Inferior parietal cortex (tissue), 1 donor: ENCODE measurements around the gene ZNF609.

Experiments used
- DNase-seq: peaks from one replicate; pipeline ENCODE4 v3.0.0-alpha.2; 2016; ENCODE audit errors: extremely low spot score

The ZNF609 gene

DNA sequence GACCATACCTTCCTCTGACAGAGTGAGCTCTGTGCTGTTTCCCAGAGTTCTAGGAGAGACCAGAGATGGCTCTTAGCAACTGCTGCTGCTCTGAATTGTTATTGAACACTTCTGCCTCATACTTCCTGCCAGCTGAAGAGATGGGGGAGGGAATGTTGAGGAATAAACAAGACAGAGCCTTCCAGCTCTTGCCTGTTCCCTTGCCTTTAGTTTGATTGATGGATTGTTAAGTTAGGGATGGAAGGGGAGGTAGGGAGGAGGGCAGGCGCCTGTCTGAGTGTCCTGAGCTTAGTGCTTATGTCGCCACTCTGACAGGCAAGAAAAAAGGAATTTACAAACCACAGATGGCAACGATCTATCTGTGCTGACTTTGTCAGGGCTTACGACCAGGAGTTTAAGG is 42.8 kb downstream of the ZNF609 start:
- peak; percentile 58 for DNase-seq

DNA sequence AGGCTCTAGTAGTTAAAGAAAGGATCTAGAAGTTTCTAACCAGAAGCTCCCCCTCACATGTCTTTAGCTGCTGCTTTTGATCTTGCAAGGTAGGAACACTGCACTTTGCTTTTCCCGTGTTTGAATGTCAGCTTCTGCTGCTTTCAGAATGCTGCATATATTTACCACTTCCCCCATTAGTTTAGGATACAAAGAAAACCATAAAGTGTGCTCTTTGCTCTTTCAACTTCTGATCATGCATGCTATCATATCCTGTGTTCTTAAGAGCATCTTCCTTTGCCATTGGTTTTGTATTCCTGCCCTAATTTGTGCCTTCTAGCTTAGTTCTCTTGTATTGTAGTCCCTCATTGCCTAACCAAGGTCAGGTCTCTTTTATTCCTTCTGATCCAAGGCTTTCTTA is 43.3 kb downstream of the ZNF609 start:
- DNase-seq: no peak

DNA sequence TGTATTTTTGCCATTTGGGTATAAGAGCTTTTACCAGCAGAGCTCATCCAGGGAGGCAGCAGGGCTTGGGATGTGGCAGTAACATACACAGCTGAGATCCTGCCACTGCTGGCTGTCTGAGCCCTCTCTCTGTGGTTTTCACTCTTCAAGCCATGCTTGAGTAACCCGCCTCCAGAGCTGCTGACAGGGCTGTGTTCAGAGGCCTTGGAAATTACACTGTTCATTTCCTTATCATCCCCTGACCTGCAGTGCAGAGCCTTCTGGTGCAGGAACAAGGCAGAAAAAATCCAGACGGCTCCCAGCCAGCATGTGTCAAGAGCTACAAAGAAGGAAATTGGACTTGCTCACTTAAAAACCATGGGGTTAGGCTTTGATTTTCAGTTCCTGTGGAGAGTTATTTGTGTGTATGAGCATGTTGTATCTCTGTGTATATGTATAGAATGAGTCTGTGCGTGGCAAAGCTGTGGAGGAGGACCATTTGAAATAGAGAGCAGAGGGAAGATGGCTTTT is 47.0 kb downstream of the ZNF609 start:
- DNase-seq: peak; percentile 60

DNA sequence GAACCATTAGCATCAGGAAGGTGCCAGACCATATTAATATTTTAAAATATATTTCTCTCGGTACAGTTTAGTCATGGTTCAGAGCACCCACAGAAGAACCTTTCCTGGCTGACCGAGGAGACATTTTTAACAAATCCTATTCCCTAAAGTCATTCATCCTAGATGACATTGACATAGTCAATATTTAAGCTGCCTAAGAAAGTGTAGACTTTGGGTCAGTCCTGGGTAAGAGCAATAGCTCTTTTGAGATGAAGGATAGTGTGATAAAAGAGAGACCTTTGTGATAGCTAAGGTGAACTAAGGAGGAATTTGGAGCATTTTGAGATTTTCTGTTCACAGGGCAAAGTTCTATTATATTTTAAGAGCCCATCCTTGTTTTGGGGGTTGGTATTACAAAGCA is 47.5 kb downstream of the ZNF609 start:
- no peak for DNase-seq

DNA sequence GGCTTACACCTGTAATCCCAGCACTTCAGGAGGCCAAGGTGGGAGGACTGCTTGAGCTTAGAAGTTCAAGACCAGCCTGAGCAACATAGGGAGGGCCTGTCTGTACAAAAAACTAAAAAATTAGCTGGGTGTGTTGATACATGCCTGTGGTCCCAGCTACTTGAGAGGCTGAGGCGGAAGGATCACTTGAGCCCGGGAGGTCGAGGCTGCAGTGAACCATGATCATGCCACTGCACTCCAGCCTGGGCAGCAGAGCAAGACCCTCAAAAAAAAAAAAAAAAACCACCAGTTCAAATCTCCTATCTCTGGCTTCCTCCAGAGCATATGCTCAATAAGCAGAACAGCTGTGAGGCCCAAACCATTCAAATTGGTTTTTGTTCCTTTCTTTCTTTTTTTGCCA is 53.4 kb downstream of the ZNF609 start:
- DNase-seq: no peak

DNA sequence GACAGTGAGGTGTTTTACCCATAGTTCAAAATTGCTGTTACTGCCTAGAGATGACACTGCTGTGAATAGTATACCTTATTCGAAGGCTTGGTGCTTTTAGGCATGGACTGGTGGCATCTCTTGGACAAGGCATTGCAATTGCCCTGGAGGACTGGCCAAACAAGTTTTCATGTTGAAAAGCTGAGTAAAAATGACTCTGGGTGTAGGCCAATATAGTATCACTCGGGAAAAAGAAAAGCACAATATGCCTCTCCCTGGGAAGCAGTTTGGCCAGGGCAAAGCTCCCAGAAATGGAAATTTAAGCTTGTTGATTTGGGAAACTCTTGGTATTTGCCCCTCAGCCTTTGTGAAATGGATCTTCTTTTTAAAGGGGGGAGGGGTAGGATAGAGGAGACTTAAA is 54.8 kb downstream of the ZNF609 start:
- no peak for DNase-seq

DNA sequence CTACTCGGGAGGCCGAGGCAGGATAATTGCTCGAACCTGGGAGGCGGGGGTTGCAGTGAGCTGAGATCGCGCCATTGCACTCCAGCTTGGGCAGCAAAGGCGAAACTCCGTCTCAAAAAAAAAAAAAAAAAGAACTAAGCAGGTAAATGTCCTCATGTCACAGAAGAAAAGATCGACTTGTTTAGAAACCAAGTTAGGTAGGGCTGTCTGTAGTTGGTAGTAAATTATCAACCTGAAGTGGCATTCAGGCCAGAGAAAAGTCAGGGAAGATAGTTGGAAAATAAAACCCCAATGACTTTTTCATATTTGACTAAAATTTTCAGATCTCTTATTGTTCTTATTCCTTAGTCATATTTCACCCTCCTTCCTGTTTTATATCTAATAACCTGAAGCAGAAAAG is 55.4 kb downstream of the ZNF609 start:
- DNase-seq: no peak

DNA sequence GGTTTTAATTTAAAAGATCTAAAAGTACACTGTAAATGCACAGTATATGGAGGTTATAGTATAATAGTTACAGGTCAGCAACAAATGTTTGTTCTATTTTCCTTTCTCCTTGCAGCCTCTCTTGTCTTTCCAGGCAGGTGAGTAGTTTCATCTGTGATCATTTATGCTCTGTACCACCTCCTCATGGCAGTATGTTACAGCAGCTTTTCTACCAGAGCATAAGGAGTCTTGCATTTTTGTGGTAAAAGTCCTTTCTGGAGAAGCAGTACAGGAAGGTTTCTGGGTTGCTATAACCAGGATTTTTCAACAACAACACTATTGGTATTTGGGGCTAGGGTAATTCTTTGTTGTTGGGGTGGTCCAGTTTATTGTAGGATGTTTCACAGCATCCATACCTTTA is 59.5 kb downstream of the ZNF609 start:
- DNase-seq: no peak

DNA sequence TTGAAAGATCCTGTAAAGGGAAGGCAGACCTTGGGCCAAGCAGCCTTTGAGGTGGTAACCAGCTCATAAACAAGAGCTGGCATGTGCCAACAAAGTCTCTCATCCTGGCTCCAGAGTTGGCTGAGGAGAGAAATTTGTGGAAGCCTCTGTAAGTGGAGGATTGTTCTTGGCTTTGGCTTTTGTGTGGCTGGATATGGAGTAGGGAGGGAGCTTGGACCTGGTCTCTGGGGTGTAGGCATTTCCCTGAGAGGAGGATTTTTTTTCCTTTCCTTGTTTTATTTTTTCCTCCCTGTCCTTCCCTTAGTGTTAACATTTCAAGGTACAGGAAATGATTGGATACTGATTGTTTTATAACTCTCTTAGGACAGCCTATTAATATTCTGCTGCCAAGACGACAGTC is 60.8 kb downstream of the ZNF609 start:
- no peak for DNase-seq

DNA sequence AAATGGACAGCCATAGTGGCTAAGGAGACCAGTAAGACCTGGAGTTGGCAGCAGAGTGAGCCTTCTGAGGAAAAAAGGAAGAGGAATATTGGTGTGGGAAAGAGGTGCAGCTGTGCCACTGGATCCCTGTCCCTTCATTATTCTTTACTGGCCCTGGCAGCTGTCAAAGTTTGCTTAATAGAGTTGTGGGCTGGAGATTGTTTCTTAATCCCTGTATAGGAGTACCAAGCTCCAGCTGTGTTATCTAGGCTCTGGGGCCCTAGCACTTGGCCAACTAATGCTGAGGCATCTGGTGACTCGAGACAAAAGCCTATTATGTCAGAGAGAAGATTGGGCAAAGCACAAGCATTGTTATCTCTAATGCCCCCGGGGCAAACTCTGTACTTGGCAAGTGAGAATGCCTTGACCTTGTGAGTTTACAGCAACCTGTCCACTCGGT is 61.4 kb downstream of the ZNF609 start:
- DNase-seq: peak; percentile 85

DNA sequence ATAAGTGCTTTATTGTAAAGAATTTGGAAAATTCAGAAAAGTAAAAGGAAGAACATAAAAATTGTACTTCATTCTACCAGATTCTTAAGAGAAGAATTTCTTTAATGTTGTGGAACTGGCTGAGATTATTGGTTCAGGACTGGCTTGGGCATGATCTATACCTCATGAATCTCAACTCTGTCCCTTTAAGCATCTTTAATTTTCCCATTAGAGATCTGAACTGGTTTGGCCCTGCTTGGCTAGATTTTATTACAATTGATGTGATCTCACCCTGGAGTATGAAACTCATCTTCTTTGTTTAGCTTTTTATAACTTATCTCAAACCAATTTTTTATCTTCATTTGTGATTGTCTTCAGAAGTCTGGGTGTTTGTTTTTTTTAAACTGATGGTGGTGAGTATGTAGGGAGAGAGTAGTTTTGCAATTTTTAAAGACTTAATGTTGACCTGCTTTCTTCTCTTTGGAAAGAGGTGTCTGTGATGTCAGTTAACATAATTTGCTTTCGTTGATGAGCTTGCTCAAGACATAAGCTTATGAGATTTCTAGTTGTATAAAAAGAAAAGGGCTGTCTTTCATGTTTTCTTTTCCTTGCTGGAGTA is 61.9 kb downstream of the ZNF609 start:
- no peak for DNase-seq

DNA sequence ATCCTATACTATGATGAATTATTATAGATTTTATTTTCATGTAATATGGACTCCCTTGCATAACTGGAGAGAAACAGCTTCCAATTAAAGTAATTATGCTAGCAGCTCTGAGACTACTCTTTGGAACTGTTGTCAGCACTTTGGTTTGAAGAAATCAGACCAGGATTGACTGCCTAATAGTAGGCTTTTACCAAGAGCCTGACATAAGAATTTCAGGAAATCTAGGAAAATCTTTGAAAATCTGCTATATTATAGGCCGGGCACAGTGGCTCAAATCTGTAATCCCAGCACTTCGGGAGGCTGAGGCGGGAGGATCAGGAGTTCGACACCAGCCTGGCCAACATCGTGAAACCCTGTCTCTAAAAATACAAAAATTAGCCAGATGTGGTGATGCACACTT is 62.9 kb downstream of the ZNF609 start:
- no peak for DNase-seq

DNA sequence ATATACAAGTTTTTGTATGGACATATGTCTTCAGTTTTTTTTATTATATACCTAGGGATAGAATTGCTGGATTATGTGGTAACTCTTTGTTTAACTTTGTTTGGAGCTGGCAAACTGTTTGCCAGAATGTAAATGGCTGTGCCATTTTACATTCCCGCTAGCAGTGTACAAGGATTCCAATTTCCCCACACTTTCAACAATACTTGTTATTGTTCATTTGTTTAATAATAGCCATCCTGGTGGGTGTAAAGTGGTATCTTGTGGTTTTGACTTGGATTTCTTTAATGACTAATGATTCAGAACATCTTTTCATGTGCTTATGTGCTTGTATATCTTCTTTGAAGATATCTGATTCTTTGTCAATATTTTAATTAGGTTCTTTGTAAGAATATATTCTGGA is 64.4 kb downstream of the ZNF609 start:
- no peak for DNase-seq

DNA sequence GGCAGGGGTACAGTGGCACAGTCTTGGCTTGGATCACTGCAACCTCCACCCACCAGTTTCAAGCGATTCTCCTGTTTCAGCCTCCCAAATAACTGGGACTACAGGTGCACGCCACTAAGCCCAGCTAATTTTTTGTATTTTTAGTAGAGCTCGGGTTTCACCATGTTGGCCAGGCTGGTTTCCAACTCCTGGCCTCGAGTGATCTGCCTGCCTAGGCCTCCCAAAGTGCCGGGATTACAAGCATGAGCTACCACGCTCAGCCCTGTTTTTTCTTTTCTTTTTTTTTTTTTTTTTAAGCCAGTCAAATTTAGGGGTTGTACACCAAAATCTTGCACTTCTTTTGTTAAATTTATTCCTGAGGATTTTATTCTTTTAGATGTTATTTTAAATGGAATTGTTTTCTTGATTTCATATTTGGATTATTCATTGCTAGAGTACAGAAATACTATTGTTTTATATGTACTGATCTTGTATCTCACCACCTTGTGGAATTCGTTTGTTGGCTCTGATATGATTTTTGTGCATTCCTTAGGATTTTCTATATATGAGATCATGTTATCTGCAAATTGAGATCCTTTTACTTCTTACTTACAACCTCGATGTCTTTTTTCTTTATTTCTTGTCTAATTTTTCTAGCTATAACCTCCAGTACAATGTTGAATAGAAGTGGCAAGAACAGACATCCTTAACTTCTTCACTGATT is 65.6 kb downstream of the ZNF609 start:
- no peak for DNase-seq

DNA sequence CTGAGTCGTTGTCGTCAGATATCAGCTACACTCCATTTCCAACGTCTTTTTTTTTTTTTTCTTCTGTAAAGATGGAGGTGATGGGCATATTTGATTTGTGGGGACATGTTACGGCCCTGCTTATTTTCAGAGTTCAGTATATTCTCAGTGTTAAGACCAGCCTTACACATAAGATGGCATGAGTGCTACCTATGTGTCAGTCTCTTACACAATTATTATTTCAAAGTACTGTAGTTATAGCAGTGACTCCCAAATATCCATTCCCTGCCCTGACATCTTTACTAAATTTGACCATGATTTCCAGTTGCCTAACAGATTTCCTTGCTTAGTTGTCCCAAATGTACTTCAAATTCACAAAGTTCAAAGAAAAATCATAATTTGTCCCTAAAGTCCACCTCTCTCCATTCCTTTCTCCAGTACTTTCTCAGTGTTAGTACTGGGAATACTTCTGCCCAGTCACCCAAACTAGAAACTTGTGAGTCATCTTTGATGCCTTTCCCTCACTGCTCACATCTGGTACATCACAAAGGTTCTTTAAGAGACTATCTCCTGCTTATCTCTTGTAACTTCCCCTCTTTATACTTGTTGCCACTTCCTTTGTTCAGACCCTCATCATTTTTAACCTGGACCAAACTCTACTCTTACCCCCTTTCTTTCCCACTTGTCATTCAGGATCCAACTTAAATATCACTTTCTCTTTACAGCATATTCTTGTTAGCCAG is 67.0 kb downstream of the ZNF609 start:
- no peak for DNase-seq

DNA sequence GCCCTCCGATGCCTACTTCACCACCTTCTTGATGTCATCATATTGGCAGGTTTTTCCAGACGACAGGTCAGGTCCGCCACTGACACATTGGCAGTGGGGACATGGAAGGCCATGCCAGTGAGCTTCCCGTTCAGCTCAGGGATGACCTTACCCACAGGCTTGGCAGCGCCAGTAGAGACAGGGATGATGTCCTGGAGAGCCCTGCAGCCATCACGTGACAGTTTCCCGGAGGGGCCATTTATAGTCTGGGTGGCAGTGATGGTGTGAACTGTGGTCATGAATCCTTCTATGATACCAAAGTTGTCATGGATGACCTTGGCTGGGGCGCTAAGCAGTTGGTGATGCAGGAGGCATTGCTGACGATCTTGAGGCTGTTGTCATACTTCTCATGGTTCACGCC is 68.5 kb downstream of the ZNF609 start:
- no peak for DNase-seq

DNA sequence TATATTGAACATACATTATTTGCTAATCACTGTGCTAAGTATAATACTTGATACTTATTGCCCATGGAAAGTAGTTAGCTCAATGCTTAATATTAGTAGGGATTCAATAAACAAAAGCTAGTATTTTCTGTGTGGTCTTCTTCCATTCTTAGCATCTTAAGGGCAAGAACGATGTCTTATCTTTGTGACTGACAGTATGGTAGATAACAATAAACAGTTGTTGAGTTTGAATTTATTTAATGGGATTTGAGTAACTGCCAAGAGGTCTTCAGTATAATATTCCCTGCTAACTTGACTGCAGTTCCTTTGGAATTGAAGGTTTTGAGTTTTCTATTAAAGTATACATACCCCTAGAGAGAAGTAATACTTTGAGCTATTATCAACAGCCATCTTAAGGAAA is 70.1 kb downstream of the ZNF609 start:
- DNase-seq: no peak

DNA sequence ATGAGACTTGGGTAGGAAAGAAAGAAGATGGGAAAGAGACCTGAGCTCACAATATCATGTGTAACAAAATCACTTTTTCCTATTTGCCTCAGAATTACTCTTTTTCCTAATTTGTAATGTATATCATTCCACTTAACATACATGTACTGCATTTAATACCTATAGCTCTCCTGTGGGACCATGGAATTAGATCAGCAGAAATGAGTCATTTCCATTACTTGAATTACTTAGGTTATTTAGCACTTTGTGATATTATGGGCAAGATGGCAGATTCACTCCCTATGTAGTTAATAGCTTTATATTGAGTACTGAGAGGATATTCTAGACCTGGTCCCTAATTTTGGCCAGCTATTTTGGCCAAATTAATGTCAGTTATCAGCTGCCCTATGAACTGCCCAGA is 70.5 kb downstream of the ZNF609 start:
- no peak for DNase-seq

DNA sequence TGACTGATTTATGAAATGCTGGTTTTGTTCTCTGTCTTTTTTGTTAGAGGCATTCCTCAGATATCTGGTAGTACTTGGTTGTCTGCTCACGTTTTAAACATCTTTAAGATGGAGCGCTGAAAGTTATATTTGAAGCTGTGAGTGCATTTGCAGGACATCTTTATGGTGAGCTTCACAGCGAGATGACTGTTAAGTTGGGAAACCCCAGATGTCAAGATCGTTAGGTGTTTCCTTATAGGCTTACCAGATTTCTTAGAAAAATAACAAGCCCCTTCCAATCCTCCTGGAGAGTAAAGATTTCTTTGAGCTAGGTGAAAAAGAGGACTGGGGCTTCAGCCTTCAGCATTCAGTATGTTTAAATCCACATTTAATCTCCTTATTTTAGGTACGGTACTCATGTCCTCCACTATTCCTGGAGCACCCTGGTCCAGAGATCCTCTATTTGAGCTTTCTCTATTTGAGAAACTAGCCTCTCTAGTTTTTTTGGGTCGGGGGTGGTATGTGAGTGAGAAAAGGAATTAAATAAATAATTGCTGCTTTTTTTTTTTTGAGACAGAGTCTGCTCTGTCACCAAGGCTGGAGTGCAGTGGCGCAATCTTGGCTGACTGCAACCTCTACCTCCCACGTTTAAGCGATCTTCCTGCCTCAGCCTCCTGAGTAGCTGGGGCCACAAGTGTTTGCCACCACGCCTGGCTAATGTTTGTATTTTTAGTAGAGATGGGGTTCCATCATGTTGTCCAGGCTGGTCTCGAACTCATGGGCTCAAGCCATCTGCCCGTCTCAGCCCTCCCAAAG is 72.3 kb downstream of the ZNF609 start:
- no peak for DNase-seq

DNA sequence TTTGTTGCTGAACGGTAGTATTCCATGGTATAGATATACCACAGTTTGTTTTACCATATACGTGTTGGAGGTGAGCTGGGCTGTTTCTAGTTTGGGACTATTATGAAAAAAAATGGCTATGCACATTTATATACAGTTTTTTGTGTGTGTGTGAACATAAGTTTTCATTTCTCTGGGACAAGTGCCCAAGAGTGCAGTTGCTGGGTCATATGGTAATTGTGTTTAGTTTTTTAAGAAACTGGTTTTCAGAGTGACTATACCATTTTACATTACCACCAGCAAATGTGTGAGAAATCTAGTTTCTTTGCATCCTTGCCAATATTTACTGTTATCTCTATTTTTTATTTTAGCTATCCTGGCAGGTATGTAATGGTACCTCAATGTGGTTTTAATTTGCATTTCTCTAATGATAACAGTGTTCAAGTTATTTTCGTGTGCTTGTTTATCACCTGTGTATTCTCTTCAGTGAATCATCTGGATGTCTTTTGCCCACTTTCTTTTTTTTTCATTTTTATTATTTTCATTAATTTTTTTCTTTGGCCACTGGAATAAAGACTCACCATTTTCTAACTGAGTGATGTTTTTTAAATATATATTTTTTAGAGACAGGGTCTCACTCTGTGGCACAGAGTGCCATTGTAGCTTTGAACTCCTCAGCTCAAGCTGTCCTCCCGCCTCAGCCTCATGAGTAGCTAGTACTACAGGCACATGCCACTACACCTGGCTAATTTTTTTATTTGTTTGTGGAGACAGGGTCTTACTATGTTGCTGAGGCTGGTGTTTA is 75.3 kb downstream of the ZNF609 start:
- DNase-seq: no peak

DNA sequence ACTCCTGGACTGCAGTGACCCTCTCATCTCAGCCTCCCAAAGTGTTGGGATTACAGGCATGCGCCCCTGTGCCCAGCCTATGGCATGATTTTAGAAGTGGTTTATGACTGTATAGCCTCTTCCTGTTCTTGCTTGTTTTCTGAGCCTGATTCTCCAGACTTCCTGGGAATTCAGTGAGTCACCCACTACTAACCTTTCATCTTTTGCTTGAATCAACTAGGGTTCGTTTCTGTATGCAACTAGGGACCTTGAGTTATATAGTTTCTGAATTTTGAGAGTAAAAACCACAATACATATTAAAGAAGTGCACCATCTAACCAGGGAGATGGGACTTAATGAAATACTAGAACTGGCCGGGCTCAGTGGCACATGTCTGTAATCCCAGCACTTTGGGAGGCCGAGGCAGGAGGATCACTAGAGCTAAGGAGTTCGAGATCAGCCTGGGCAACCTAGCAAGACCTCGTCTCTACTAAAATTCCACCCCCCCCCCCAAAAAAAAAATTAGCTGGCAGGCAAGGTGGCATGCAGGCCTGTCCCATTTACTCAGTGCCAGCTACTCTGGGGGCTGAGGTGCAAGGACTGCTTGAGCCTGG is 76.0 kb downstream of the ZNF609 start:
- no peak for DNase-seq
